A673 (cell line): ENCODE results near the gene HIPK1. TPM values are rescaled to one million over a fixed set of nuclear protein-coding genes. Genes with fewer than 3 reads are reported as not detected.

Experiments used
- BruUV-seq: library from RNA; stranded (reverse); fragments of 400-500 nt; replicated peaks from 2 replicates; lab custom pipeline; 2021; lab: Mats Ljungman, UMichigan
- CTCF ChIA-PET: fragments of 300-600 bp; sonication (Branson Sonifier 250); formaldehyde crosslinking; loops from one replicate; lab custom pipeline; 2022; ENCODE audit warnings: antibody characterized with exemption; lab: Charles Lee
- POLR2A ChIA-PET: fragments of 300-600 bp; sonication (Branson Sonifier 250); formaldehyde crosslinking; loops from one replicate; lab custom pipeline; 2022; ENCODE audit warnings: antibody characterized with exemption; ENCODE audit not compliant: low non-redundant PET; lab: Charles Lee
- DNase-seq: peaks from one replicate; pipeline ENCODE4 v3.0.0-alpha.2; 2015; ENCODE audit warnings: low spot score
- H3K27ac ChIP-seq: fragments of 200-600 bp; sonication (generic); 2 replicates; pipeline ENCODE4 v1.5.1; 2016; ENCODE audit warnings: mixed run types, low read depth, mild to moderate bottlenecking, mixed read lengths, antibody characterized with exemption, low read length; ENCODE audit not compliant: poor library complexity, severe bottlenecking
- H3K27me3 ChIP-seq: fragments of 200-600 bp; sonication (generic); replicated peaks from 2 replicates; pipeline ENCODE4 v1.6.1; 2017; ENCODE audit warnings: mixed run types, low read depth, mild to moderate bottlenecking, mixed read lengths, antibody characterized with exemption, low read length; ENCODE audit not compliant: insufficient read depth, poor library complexity
- H3K36me3 ChIP-seq: fragments of 200-600 bp; sonication (generic); 2 replicates; pipeline ENCODE4 v1.6.1; 2016; ENCODE audit warnings: mixed run types, mild to moderate bottlenecking, mixed read lengths, antibody characterized with exemption, low read length; ENCODE audit not compliant: insufficient read depth, poor library complexity, severe bottlenecking
- H3K4me1 ChIP-seq: fragments of 200-600 bp; sonication (generic); 2 replicates; pipeline ENCODE4 v1.6.1; 2017; ENCODE audit warnings: mixed run types, mild to moderate bottlenecking, mixed read lengths, antibody characterized with exemption, low read length; ENCODE audit not compliant: insufficient read depth, poor library complexity, severe bottlenecking
- H3K4me3 ChIP-seq: fragments of 200-600 bp; sonication (generic); 2 replicates; pipeline ENCODE4 v1.5.1; 2016; ENCODE audit warnings: low read depth, mixed run types, mild to moderate bottlenecking, mixed read lengths, low read length; ENCODE audit not compliant: poor library complexity, severe bottlenecking
- H3K9me3 ChIP-seq: fragments of 200-600 bp; sonication (generic); 2 replicates; pipeline ENCODE4 v1.6.1; 2016; ENCODE audit warnings: mixed run types, low read depth, mild to moderate bottlenecking, mixed read lengths, antibody characterized with exemption, low read length; ENCODE audit not compliant: poor library complexity, severe bottlenecking
- EZH2 ChIP-seq: fragments of 200-600 bp; sonication (generic); IDR thresholded peaks from 2 replicates; pipeline ENCODE4 v1.6.1; 2017; ENCODE audit warnings: borderline replicate concordance, low read depth, mild to moderate bottlenecking, mixed read lengths, antibody characterized with exemption, low read length; ENCODE audit not compliant: poor library complexity, severe bottlenecking
- intact Hi-C: fragments of 100-400 bp; cut with micrococcal nuclease; formaldehyde crosslinking; loops from one replicate; pipeline ENCODE4 v1.10.0; 2022; ENCODE audit not compliant: unreplicated experiment
- total RNA-seq: library from RNA; stranded (reverse); gene quantifications from 2 replicates; pipeline ENCODE4 v1.2.3, GENCODE V29; 2021
- TF ChIP-seq, protein P1 (sequence below): fragments of 300-800, 200-600 bp; sonication (generic); conservative IDR thresholded peaks from 2 replicates; pipeline ENCODE4 v1.5.1; 2017; ENCODE audit warnings: low read depth, mild to moderate bottlenecking, antibody characterized with exemption, low read length, moderate library complexity, mixed read lengths

The HIPK1 gene
- total RNA-seq, 1 experiment from 2014 or later = 81.3 TPM

DNA sequence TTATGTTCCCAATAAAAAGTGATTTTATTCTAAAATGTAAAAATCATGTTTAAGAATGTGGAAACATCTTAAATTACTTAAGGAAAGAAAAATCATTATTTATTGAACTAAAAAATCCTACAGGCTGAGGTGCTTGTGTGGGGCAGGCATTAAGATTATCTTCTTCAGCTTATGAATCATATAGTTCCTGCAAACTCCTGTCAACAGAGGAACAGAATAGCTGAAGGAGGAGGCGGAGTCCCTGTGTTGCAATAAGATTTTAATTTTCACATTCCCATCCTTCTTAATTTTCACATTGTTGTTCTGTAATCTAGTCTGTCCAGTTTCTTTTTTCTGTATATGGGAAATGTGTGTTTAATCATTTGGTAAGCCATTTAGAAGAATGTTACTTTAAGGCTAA, 29.6 kb downstream of the HIPK1 start:
- Histone ChIP-seq H3K27ac (no peak overlapping the region), H3K9me3 (no peaks in the 10 kb centered on the region), H3K36me3 (peaks cover 70% of the 10 kb centered on the region), H3K4me3 (no peak overlapping the region), H3K4me1 (peaks cover 18% of the 10 kb centered on the region), H3K27me3 (no peaks in the 10 kb centered on the region)
- CTCF ChIA-PET = no interaction called here
- intact Hi-C loops = no loop called here
- DNase-seq = no peak
- POLR2A ChIA-PET = no interaction called here
- BruUV-seq = no TSS peak
- TF ChIP-seq, protein P1, sequence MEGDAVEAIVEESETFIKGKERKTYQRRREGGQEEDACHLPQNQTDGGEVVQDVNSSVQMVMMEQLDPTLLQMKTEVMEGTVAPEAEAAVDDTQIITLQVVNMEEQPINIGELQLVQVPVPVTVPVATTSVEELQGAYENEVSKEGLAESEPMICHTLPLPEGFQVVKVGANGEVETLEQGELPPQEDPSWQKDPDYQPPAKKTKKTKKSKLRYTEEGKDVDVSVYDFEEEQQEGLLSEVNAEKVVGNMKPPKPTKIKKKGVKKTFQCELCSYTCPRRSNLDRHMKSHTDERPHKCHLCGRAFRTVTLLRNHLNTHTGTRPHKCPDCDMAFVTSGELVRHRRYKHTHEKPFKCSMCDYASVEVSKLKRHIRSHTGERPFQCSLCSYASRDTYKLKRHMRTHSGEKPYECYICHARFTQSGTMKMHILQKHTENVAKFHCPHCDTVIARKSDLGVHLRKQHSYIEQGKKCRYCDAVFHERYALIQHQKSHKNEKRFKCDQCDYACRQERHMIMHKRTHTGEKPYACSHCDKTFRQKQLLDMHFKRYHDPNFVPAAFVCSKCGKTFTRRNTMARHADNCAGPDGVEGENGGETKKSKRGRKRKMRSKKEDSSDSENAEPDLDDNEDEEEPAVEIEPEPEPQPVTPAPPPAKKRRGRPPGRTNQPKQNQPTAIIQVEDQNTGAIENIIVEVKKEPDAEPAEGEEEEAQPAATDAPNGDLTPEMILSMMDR = no peak
- no peak for TF ChIP-seq EZH2

DNA sequence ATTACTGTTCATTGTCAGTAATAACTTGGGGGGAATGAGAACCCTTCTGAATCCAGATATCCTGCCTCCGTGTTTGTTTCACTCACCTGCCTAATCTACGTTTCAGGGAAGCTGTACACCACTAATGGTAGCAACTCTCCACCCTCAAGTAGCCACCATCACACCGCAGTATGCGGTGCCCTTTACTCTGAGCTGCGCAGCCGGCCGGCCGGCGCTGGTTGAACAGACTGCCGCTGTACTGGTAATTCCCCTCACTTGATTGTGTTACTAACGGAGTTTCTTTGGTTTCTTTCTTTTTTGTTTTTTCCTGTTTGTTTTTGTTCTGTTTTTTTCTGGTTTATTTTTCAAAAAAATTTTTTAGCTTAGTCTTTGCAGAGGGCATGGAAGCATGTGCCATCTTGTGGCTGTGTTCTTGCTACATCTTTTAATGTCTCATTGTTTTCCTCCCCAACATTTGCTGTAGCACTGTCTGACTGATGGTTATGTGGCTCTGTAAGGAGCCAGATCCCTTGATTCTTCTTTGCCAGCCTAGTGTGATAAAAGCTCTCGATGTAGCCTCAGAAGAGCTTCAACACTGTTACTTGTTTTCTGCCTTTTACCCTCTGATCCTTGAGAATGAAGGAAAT, 34.3 kb downstream of the HIPK1 start:
- Histone ChIP-seq H3K4me1 (peaks cover 6% of the 10 kb centered on the region), H3K27ac (no peak overlapping the region), H3K9me3 (no peaks in the 10 kb centered on the region), H3K36me3 (peaks cover 82% of the 10 kb centered on the region), H3K27me3 (no peaks in the 10 kb centered on the region), H3K4me3 (no peak overlapping the region)
- TF ChIP-seq EZH2 = no peak
- TF ChIP-seq, protein P1 = peak; percentile 30; the same call in 1 of the 2 replicates
- ChIA-PET CTCF (no interaction called here), POLR2A (no interaction called here)
- intact Hi-C loops = no loop called here
- BruUV-seq = no TSS peak
- DNase-seq = no peak

DNA sequence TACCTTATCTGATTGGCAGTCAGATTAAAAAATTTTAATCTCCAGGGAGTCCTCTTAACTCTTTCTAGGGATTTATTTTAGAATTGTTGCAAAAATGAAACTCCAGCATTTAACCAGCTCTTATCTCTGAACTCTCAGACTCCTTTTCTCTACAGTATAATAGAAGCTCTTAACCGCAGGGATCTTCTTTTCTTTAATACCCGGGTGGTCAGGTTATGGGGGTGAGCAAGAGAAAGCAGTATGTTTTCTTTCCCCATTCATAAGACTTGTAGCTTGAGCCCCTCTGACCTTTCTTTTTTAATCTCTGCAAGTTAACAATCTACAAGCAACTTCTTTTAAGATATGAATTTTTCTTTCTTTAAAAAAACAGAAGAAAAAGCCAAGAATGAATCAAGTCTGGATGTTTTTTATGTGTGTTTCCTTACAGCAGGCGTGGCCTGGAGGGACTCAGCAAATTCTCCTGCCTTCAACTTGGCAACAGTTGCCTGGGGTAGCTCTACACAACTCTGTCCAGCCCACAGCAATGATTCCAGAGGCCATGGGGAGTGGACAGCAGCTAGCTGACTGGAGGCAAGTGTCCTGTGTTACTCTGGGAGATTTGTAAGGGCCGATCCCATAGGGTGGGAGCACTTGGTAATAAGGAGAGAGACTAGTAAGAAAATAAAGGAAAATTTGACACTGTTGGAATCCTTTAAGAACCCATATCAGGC, 36.7 kb downstream of the HIPK1 start:
- TF ChIP-seq EZH2 = no peak
- TF ChIP-seq, protein P1 = no peak
- Histone ChIP-seq H3K36me3 (peaks cover 92% of the 10 kb centered on the region), H3K4me1 (no peaks in the 10 kb centered on the region), H3K4me3 (no peak overlapping the region), H3K27ac (no peak overlapping the region), H3K9me3 (no peaks in the 10 kb centered on the region), H3K27me3 (no peaks in the 10 kb centered on the region)
- ChIA-PET CTCF (no interaction called here), POLR2A (no interaction called here)
- BruUV-seq = no TSS peak
- no peak for DNase-seq
- intact Hi-C loops = no loop called here
